HepG2 (cell line): ENCODE data around the gene ADRM1.

Source experiments
- CREB1 ChIP-seq, 2 experiments: fragments of 450-650 bp in 1 of 2; IDR thresholded peaks; 2 replicates each; pipeline ENCODE4 v1.6.1; 2016 to 2017; ENCODE audit warnings: control low read depth in 1 of 2, mild to moderate bottlenecking in 1 of 2, missing compliant biosample characterization in 1 of 2, missing genetic modification characterization in 1 of 2
- EZH2 ChIP-seq: conservative IDR thresholded peaks from 2 replicates; pipeline ENCODE4 v1.6.1; 2012; ENCODE audit warnings: mild to moderate bottlenecking, low read depth, low read length, moderate library complexity
- HDAC2 ChIP-seq: sonication (generic); formaldehyde crosslinking; IDR thresholded peaks from 2 replicates; pipeline ENCODE4 v1.4.0; 2020; ENCODE audit warnings: missing genetic modification reagents
- HNF4G ChIP-seq, 2 experiments: sonication (generic) in 1 of 2; formaldehyde crosslinking in 1 of 2; IDR thresholded peaks; 2 replicates each; pipeline versions ENCODE4 v1.4.0 to v1.6.1; 2011 to 2020; ENCODE audit warnings: borderline replicate concordance in 2 of 2, low read depth in 2 of 2, mild to moderate bottlenecking in 2 of 2, low read length in 1 of 2, missing genetic modification reagents in 1 of 2, moderate library complexity in 1 of 2
- POLR2A ChIP-seq, 2 experiments: IDR thresholded peaks; 2 replicates each; pipeline ENCODE4 v1.6.1; 2011; ENCODE audit warnings: low read depth in 2 of 2, low read length in 2 of 2, mild to moderate bottlenecking in 1 of 2, moderate library complexity in 1 of 2; ENCODE audit not compliant: insufficient read depth in 1 of 2
- POLR2AphosphoS2 ChIP-seq: IDR thresholded peaks from 2 replicates; pipeline ENCODE4 v1.6.1; 2011; ENCODE audit warnings: low read depth, low read length, improper control_type of control experiment
- SOX5 ChIP-seq: IDR thresholded peaks from 2 replicates; pipeline ENCODE4 v1.6.1; 2016; ENCODE audit warnings: borderline replicate concordance
- ZNF121 ChIP-seq: sonication (generic); formaldehyde crosslinking; IDR thresholded peaks from 2 replicates; pipeline ENCODE4 v1.5.0; 2020; ENCODE audit warnings: mild to moderate bottlenecking, missing genetic modification reagents
- ZNF24 ChIP-seq: fragments of 450-650 bp; IDR thresholded peaks from 2 replicates; pipeline ENCODE4 v1.6.1; 2017; ENCODE audit warnings: antibody characterized with exemption, mild to moderate bottlenecking
- TF ChIP-seq, protein P1 (sequence below): sonication (generic); formaldehyde crosslinking; IDR thresholded peaks from 2 replicates; pipeline ENCODE4 v1.8.0; 2022; ENCODE audit warnings: mild to moderate bottlenecking, missing genetic modification reagents
- TF ChIP-seq, protein P2 (sequence below): sonication (generic); formaldehyde crosslinking; IDR thresholded peaks from 2 replicates; pipeline ENCODE4 v1.5.0; 2020; ENCODE audit warnings: mild to moderate bottlenecking, missing genetic modification reagents, moderate library complexity

DNA sequence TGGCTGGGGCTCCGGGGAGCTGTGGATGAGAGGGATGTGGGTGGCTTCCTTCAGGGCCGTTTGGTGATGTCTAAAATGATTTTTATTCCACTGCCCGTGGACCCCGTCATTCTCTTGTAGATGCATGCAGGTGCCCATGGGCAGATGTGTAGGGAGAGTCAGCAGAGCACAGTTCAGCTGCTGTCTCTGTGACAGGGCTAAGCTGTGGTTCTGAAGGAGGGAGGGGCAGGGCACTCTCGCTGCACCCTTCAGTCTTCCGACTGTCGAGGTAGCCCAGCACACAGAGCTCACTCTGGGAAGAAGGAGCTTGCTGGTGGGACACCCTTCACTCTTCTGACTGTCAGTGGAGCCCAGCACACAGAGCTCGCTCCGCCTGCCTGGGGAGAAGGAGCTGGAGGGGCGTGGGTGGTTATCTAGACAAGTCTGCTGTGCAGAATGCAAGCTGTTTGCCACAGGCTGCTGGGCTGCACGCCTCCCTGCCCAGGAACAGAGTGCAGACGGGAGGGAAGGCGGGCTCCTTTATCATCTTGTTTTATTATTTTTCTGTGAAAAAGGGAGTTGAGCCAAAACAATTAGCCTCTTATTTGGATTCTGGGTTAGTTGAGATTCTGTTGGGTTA lies 28.4 kb upstream of the ADRM1 start:
- TF ChIP-seq, protein P1, sequence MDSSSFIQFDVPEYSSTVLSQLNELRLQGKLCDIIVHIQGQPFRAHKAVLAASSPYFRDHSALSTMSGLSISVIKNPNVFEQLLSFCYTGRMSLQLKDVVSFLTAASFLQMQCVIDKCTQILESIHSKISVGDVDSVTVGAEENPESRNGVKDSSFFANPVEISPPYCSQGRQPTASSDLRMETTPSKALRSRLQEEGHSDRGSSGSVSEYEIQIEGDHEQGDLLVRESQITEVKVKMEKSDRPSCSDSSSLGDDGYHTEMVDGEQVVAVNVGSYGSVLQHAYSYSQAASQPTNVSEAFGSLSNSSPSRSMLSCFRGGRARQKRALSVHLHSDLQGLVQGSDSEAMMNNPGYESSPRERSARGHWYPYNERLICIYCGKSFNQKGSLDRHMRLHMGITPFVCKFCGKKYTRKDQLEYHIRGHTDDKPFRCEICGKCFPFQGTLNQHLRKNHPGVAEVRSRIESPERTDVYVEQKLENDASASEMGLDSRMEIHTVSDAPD (CRISPR knock-in tag): no peak
- TF ChIP-seq EZH2 (no peak), ZNF24 (no peak), HNF4G (IDR thresholded peaks at IDR 0.05; ENCODE audit: borderline replicate concordance, low read depth, low read length) (no peak), HNF4G (CRISPR knock-in tag; IDR thresholded peaks at IDR 0.05; ENCODE audit: borderline replicate concordance, low read depth) (no peak), POLR2A (IDR thresholded peaks at IDR 0.05; ENCODE audit: insufficient read depth in 1 of 2, low read depth in 2 of 2, low read length in 2 of 2) (no peak), CREB1 (IDR thresholded peaks at IDR 0.05) (no peak), CREB1 (CRISPR knock-in tag; IDR thresholded peaks at IDR 0.05) (no peak), POLR2AphosphoS2 (no peak), HDAC2 (CRISPR knock-in tag) (no peak), ZNF121 (CRISPR knock-in tag) (no peak), SOX5 (CRISPR knock-in tag) (no peak)
- TF ChIP-seq, protein P2, sequence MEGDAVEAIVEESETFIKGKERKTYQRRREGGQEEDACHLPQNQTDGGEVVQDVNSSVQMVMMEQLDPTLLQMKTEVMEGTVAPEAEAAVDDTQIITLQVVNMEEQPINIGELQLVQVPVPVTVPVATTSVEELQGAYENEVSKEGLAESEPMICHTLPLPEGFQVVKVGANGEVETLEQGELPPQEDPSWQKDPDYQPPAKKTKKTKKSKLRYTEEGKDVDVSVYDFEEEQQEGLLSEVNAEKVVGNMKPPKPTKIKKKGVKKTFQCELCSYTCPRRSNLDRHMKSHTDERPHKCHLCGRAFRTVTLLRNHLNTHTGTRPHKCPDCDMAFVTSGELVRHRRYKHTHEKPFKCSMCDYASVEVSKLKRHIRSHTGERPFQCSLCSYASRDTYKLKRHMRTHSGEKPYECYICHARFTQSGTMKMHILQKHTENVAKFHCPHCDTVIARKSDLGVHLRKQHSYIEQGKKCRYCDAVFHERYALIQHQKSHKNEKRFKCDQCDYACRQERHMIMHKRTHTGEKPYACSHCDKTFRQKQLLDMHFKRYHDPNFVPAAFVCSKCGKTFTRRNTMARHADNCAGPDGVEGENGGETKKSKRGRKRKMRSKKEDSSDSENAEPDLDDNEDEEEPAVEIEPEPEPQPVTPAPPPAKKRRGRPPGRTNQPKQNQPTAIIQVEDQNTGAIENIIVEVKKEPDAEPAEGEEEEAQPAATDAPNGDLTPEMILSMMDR (CRISPR knock-in tag): no peak
